Iris pigment epithelial cell (primary cell): ENCODE measurements around the gene GTF3C5.
"Not testable (repeated sequence)": the region's sequence is repeated elsewhere in the genome, so short reads cannot be mapped to it uniquely, and the experiment has no call there.

Experiments used
- DNase-seq: peaks from one replicate; pipeline ENCODE4 v3.0.0-alpha.2; 2011; ENCODE audit warnings: low read depth

Gene GTF3C5

GRCh38 chr9:132996526-132996925 is 34.3 kb upstream of the GTF3C5 start:
- DNase-seq: no peak

DNA sequence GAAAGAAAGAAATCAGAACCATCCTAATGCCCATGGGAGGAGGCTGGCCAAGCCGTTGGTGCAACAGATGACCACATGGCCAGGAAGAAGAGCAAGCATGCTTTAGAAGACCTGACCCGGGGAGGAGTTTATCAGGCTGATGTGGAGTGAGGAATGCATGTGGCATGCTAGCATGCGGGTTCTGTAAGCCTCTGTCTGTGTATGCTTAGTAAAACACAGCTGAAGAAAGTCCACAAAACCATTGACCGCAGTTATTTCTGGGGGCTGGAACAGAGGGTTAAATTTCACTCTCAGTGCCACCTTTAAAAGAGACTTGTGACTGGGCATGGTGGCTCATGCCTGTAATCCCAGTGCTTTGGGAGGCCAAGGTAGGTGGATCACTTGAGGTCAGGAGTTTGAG is 33.2 kb upstream of the GTF3C5 start:
- peak; percentile 83 for DNase-seq

GRCh38 chr9:132998221-132998620 is 32.6 kb upstream of the GTF3C5 start:
- not testable (repeated sequence) for DNase-seq

- DNase-seq: no peak
These were observed 31.8 kb upstream of the GTF3C5 start for GRCh38 chr9:132998831-132999635.

DNA sequence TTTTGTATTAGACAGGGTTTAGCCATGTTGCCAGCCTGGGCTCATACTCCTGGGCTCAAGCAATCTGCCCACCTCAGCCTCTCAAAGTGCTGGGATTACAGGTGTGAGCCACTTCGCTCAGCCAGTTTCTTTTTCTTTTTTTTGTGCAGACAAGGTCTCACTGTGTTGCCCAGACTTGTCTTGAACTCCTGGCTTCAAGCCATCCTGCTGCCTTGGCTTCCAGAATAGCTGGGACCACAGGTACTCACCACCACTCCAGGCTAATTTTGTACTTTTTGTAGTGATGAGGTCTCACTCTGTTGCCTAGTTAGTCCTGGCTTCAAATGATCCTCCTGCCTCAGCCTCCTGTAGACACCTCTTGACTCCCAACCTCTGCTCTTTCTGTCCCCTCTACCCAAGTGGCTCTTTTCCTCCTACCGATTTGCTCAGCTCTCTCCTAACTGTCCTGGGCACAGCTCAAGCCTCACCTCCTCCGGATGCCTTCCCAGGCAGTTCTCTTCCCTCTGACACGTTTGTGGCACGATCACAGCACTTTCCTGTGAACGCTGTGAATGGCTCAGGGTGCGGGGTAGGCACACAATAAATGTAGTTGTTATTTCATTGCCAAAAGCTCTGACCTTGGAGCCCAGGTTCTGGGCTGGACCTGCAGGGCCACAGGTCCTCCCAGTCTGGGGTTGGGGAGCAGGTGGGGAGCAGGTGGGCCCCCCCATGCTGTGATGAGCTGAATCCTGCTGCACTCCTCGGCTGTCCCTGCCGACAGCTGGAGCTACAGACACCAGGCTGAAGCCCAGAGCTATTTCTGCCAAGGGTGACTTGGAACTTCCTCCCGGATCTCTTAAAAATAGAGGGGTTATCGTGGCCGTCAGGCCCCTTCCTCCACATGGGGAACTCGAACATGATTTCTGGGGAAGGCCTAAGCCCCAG is 28.4 kb upstream of the GTF3C5 start:
- no peak for DNase-seq

DNA sequence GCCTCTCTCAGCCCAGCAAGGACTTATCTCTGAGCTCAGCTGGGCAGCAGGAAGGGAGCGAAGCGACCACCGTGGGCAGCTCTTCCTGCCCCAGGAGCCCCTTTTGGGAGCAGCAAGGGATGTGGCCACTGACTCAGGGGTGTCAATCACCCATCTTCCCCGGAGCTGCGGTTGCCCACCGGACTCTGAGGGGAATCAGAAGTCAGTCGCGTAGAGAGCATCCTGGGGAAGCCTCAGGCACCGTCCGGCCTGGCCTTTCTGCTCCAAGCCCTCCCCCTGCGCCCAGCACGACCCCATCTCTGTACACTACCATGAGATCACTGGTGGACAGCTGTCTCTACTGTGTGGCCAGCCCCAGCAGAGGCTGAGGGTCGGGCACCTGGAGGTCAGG is 27.7 kb upstream of the GTF3C5 start:
- no peak for DNase-seq

GRCh38 chr9:133003671-133004090 is 27.1 kb upstream of the GTF3C5 start:
- no peak for DNase-seq

DNA sequence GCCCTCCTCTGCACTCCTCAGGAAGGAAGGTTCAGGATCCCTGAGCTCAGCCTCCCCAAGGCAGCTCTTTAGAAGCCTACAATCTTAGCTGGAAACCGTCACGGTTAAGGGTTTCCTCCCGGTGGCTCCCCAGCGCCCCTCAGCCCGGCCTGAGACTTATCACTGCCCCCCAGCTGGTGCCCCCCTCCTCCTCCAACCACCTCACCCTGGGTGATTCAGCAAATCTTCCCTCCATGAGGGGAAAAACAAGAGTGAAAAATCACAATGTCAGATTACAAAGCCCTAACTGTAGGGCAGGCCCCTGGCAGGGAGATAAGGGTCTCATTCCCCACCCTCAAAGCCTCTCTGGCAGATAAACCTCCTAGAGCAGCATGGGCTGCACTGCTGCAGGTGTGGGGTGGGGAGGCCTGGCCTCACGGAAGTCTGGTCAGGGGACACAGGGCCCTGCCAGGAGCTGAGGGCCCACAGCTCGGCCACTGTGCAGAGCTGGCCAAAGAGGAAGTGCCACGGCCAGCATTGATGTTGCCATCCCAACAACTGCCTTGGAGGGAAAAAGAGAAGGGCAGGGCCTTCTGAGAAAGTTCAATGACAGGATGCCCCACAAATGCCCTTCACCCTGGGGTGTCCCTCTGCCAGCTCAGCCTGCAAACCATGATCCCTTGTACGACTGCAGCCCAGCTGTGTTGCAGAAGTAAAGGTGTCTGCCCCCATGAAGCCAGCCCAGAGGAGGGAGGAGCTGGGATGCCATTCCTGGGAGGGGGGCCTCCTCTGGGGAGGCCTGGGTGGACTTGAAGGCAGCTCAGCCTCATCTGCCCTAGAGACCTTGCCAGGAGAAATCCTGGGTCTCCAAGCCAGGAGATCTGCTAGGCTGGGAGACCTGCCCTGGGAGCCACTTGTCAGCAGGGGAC is 26.5 kb upstream of the GTF3C5 start:
- DNase-seq: no peak

- DNase-seq: no peak
These were observed 25.6 kb upstream of the GTF3C5 start for GRCh38 chr9:133004999-133005760.

- DNase-seq: no peak
These were observed 24.8 kb upstream of the GTF3C5 start for GRCh38 chr9:133005957-133006356.

DNA sequence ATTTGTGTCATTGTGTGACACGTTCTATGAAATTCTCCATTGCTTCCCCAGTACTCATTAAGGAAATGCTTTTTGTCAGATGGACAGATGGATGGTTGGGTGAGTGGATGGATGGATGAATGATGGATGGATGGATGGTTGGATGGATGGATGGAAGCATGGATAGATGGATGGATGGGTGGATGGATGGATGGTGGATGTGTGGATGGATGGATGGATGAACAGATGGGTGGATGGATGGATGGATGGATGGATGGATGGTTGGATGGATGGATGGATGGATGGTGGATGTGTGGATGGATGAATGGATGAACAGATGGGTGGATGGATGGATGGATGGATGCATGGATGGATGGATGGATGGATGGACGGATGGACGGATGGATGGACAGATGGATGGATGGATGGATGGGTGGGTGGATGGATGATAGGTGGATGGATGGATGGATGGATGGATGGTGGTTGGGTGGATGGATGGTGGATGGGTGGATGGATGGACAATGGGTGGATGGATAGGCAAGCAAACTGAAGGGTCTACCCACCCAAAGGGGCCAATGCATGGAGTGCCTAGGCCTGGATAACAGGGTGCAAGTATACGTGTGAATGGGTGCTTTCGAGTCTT is 24.0 kb upstream of the GTF3C5 start:
- no peak for DNase-seq

DNA sequence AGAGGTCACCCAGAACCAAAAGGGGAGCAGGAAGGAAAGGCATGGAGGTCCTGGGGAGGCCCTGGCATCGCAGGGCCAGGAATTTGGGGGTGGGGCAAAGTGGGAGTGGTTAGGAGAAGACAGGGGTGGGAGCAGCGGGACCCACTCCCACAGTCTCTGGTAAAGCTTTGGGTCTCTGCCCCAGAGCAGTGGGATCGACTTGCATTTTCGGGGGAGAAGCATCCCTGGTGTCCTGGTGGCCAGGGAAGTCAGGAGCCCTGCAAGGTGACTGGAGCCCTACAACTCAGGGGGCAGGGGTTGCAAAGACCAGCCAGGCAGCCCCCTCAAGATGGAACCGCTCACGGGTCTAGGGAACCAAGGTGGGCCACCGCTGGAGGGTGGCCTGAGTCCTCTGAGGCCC is 22.4 kb upstream of the GTF3C5 start:
- DNase-seq: no peak

GRCh38 chr9:133008824-133009223 is 22.0 kb upstream of the GTF3C5 start:
- DNase-seq: no peak

DNA sequence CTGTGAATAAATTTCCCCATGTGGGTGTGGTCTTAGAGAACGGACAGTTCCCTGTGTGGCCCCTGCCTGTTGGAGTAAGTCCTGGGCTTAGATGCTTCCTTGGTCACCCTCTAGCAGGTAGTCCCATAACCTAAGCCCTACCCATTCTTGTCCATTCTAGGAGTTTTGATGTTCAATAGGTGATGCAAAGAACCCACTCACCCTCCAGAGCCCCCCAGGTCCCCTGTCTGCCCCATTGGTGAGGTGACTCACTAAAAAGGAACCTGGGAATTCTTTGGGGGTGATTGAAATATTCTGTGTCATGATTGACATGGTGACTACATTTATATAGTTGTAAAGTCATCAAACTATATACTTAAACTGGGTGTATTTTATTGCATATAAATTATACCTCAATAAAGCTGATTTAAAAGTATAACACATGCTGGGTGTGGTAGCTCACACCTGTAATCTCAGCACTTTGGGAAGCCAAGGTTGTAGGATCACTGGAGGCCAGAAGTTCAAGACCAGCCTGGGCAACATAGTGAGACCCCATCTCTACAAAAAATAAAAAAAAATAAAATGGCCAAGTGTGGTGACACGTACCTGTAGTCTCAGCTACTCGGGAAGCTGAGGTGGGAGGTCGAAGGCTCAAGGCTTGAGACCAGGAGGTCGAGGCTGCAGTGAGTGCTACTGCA is 20.8 kb upstream of the GTF3C5 start:
- no peak for DNase-seq

DNA sequence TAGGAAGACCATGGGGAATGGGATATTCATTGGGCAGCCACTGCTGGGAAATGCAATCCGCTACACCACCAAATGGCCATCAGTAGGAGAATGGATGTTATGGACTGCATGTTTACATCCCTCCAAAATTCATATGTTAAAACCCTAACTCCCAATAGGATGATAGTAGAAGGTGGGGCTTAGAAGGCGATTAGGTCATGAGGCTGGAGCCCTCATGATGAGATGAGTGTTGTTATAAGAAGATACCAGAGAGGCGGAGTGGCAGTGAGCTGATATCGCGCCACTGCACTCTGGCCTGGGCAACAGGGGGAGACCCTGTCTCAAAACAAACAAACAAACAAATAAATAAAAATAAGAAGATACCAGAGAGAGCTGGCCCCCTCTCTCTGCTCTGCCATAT is 16.1 kb upstream of the GTF3C5 start:
- DNase-seq: no peak

DNA sequence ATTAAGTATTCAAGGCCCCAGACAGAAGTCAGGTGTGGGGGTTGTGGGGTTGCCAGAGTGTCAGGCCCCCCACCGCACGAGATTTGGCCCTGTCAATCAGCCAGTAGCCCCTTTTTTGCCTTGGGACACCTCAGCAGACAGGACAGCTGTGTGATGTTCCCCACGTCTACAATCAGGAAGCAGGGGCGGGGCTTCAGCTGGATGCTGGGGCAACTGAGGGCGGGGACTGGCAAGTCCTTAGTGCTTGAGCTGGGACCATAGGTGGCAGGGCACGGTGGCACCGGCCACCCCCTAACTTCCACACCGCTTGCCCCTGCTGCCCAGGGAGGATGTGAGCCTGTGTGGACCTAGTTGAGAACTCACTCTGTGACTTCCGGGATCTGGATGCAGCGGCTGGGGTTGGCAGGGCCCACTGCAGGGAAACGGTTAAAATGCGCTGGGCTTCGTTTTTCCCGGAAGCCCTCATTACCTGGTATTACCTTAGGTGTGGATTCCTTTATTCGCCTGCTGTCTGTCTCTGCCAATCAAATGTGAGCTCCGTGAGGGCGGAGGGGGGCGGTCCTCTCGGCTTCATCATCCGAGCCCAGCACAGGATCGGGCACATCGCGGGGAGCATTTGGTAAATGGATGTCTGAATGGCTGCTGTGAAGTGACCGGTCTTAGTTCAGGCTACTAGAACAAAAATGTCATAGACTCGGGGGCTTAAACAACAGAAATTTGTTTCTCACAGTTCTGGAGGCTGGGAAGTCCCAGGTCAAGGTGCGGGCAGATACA is 7.5 kb upstream of the GTF3C5 start:
- DNase-seq: no peak

GRCh38 chr9:133026426-133026825 is 4.4 kb upstream of the GTF3C5 start:
- no peak for DNase-seq

DNA sequence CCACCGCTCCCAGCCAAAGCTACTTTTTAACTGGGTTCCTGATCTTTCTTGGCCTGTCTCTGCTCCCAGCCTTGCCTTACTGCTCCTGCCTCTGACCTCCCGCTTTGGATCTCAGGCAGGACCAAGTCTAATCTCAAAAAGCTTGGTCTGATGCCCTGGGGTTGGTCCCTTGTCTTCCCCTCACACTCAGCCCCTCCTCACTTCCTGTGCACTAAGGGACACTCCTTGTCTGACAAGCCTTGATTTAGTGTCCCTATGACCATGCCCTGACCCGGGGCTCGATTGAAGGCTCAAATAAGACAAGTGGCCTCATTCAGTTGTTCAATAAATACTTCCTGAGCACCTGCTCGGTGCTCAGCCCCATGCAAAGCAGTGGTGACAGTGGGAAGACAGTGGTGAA is 3.7 kb upstream of the GTF3C5 start:
- no peak for DNase-seq

GRCh38 chr9:133028221-133028620 is 2.6 kb upstream of the GTF3C5 start:
- no peak for DNase-seq

DNA sequence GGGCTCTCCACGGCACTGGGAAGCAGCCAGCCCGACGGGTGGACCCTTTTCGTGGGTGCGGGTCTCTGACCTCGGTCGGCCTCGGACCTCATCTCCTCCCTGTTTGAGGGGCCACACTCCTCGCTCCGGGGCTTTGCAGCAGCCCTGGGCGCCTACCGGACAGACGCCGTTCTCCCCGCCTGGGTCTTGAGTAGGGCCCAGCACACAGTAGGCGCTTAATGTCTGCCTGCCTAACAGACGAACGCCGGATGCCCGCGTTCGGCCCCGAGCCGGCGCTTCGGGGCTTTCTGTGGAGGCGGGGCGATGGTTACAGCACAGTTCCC is 842 bp upstream of the GTF3C5 start:
- no peak for DNase-seq
